ENCODE data around the gene CCDC159. TPM values are rescaled to one million over a fixed set of nuclear protein-coding genes. Genes with fewer than 3 reads are reported as not detected.

The CCDC159 gene
- total and polyA plus RNA-seq, 2 of the 13 experiments (the other 11 are each of a cell fraction or from before 2014, with no cell fraction given) = 1.7 to 6.3 TPM

- no peak for TF ChIP-seq ZNF124 (CRISPR knock-in tag; IDR thresholded peaks at IDR 0.05)
- TF ChIP-seq ISX (CRISPR knock-in tag; conservative IDR thresholded peaks at IDR 0.05) = no peak
- TF ChIP-seq ZC3H4 (CRISPR knock-in tag; IDR thresholded peaks at IDR 0.05; ENCODE audit: borderline replicate concordance) = no peak
- TF ChIP-seq, protein P1, sequence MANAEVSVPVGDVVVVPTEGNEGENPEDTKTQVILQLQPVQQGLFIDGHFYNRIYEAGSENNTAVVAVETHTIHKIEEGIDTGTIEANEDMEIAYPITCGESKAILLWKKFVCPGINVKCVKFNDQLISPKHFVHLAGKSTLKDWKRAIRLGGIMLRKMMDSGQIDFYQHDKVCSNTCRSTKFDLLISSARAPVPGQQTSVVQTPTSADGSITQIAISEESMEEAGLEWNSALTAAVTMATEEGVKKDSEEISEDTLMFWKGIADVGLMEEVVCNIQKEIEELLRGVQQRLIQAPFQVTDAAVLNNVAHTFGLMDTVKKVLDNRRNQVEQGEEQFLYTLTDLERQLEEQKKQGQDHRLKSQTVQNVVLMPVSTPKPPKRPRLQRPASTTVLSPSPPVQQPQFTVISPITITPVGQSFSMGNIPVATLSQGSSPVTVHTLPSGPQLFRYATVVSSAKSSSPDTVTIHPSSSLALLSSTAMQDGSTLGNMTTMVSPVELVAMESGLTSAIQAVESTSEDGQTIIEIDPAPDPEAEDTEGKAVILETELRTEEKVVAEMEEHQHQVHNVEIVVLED (CRISPR knock-in tag; IDR thresholded peaks at IDR 0.05; ENCODE audit: borderline replicate concordance) = no peak
- TF ChIP-seq, protein P2, sequence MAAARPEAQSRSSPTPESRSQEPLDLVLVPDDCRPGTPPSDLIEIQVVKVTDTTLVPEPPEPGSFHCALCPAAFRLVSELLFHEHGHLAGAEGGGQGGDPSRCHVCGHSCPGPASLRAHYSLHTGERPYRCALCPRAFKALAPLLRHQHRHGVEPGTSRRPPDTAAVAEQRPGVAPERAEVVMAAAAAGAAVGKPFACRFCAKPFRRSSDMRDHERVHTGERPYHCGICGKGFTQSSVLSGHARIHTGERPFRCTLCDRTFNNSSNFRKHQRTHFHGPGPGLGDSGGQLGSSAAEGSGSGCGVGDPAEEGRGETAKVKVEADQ (CRISPR knock-in tag; IDR thresholded peaks at IDR 0.05; ENCODE audit: borderline replicate concordance) = no peak
- TF ChIP-seq MAZ (IDR thresholded peaks at IDR 0.05; ENCODE audit: borderline replicate concordance, low read depth, low read length) = no peak
- no peak for TF ChIP-seq MAZ (CRISPR knock-in tag; IDR thresholded peaks at IDR 0.05; ENCODE audit: low read depth)
- TF ChIP-seq, protein P3, sequence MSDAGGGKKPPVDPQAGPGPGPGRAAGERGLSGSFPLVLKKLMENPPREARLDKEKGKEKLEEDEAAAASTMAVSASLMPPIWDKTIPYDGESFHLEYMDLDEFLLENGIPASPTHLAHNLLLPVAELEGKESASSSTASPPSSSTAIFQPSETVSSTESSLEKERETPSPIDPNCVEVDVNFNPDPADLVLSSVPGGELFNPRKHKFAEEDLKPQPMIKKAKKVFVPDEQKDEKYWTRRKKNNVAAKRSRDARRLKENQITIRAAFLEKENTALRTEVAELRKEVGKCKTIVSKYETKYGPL (CRISPR knock-in tag; IDR thresholded peaks at IDR 0.05) = no peak
- TF ChIP-seq SAP130 (CRISPR knock-in tag; IDR thresholded peaks at IDR 0.05; ENCODE audit: low read depth) = no peak
- TF ChIP-seq ZNF724P (CRISPR knock-in tag; IDR thresholded peaks at IDR 0.05; ENCODE audit: borderline replicate concordance) = no peak
- no peak for TF ChIP-seq ATF7-NPFF (CRISPR knock-in tag; IDR thresholded peaks at IDR 0.05; ENCODE audit: low read depth)
- TF ChIP-seq CBX5 (CRISPR knock-in tag; IDR thresholded peaks at IDR 0.05; ENCODE audit: borderline replicate concordance) = no peak
- peak; percentile 84; the same call in 2 of the 3 replicates for TF ChIP-seq MXI1 (IDR thresholded peaks at IDR 0.05; ENCODE audit: borderline replicate concordance, low read depth, low read length)
- no peak for TF ChIP-seq PREB (CRISPR knock-in tag; IDR thresholded peaks at IDR 0.05)
- TF ChIP-seq ZSCAN31 (CRISPR knock-in tag; IDR thresholded peaks at IDR 0.05; ENCODE audit: low read depth) = no peak
- TF ChIP-seq, protein P4, sequence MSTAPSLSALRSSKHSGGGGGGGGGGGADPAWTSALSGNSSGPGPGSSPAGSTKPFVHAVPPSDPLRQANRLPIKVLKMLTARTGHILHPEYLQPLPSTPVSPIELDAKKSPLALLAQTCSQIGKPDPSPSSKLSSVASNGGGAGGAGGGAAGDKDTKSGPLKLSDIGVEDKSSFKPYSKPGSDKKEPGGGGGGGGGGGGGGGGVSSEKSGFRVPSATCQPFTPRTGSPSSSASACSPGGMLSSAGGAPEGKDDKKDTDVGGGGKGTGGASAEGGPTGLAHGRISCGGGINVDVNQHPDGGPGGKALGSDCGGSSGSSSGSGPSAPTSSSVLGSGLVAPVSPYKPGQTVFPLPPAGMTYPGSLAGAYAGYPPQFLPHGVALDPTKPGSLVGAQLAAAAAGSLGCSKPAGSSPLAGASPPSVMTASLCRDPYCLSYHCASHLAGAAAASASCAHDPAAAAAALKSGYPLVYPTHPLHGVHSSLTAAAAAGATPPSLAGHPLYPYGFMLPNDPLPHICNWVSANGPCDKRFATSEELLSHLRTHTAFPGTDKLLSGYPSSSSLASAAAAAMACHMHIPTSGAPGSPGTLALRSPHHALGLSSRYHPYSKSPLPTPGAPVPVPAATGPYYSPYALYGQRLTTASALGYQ (CRISPR knock-in tag; IDR thresholded peaks at IDR 0.05) = no peak
- peak; percentile 99 for TF ChIP-seq RBM22 (optimal IDR thresholded peaks at IDR 0.05; ENCODE audit: low read length)
These were observed 27.0 kb downstream of the CCDC159 start (continued) for GRCh38 chr19:11373166-11373884.
